A673 (cell line): ENCODE results near the gene USP48. TPM values are rescaled to one million over a fixed set of nuclear protein-coding genes. Genes with fewer than 3 reads are reported as not detected.

ENCODE experiments used
- BruUV-seq: library from RNA; stranded (reverse); fragments of 400-500 nt; replicated peaks from 2 replicates; lab custom pipeline; 2021; lab: Mats Ljungman, UMichigan
- CTCF ChIA-PET: fragments of 300-600 bp; sonication (Branson Sonifier 250); formaldehyde crosslinking; loops from one replicate; lab custom pipeline; 2022; ENCODE audit warnings: antibody characterized with exemption; lab: Charles Lee
- POLR2A ChIA-PET: fragments of 300-600 bp; sonication (Branson Sonifier 250); formaldehyde crosslinking; loops from one replicate; lab custom pipeline; 2022; ENCODE audit warnings: antibody characterized with exemption; ENCODE audit not compliant: low non-redundant PET; lab: Charles Lee
- DNase-seq: peaks from one replicate; pipeline ENCODE4 v3.0.0-alpha.2; 2015; ENCODE audit warnings: low spot score
- H3K27ac ChIP-seq: fragments of 200-600 bp; sonication (generic); 2 replicates; pipeline ENCODE4 v1.5.1; 2016; ENCODE audit warnings: mixed run types, low read depth, mild to moderate bottlenecking, mixed read lengths, antibody characterized with exemption, low read length; ENCODE audit not compliant: poor library complexity, severe bottlenecking
- H3K27me3 ChIP-seq: fragments of 200-600 bp; sonication (generic); replicated peaks from 2 replicates; pipeline ENCODE4 v1.6.1; 2017; ENCODE audit warnings: mixed run types, low read depth, mild to moderate bottlenecking, mixed read lengths, antibody characterized with exemption, low read length; ENCODE audit not compliant: insufficient read depth, poor library complexity
- H3K36me3 ChIP-seq: fragments of 200-600 bp; sonication (generic); 2 replicates; pipeline ENCODE4 v1.6.1; 2016; ENCODE audit warnings: mixed run types, mild to moderate bottlenecking, mixed read lengths, antibody characterized with exemption, low read length; ENCODE audit not compliant: insufficient read depth, poor library complexity, severe bottlenecking
- H3K4me1 ChIP-seq: fragments of 200-600 bp; sonication (generic); 2 replicates; pipeline ENCODE4 v1.6.1; 2017; ENCODE audit warnings: mixed run types, mild to moderate bottlenecking, mixed read lengths, antibody characterized with exemption, low read length; ENCODE audit not compliant: insufficient read depth, poor library complexity, severe bottlenecking
- H3K4me3 ChIP-seq: fragments of 200-600 bp; sonication (generic); 2 replicates; pipeline ENCODE4 v1.5.1; 2016; ENCODE audit warnings: low read depth, mixed run types, mild to moderate bottlenecking, mixed read lengths, low read length; ENCODE audit not compliant: poor library complexity, severe bottlenecking
- H3K9me3 ChIP-seq: fragments of 200-600 bp; sonication (generic); 2 replicates; pipeline ENCODE4 v1.6.1; 2016; ENCODE audit warnings: mixed run types, low read depth, mild to moderate bottlenecking, mixed read lengths, antibody characterized with exemption, low read length; ENCODE audit not compliant: poor library complexity, severe bottlenecking
- EZH2 ChIP-seq: fragments of 200-600 bp; sonication (generic); IDR thresholded peaks from 2 replicates; pipeline ENCODE4 v1.6.1; 2017; ENCODE audit warnings: borderline replicate concordance, low read depth, mild to moderate bottlenecking, mixed read lengths, antibody characterized with exemption, low read length; ENCODE audit not compliant: poor library complexity, severe bottlenecking
- intact Hi-C: fragments of 100-400 bp; cut with micrococcal nuclease; formaldehyde crosslinking; loops from one replicate; pipeline ENCODE4 v1.10.0; 2022; ENCODE audit not compliant: unreplicated experiment
- total RNA-seq: library from RNA; stranded (reverse); gene quantifications from 2 replicates; pipeline ENCODE4 v1.2.3, GENCODE V29; 2021
- TF ChIP-seq, protein P1 (sequence below): fragments of 300-800, 200-600 bp; sonication (generic); conservative IDR thresholded peaks from 2 replicates; pipeline ENCODE4 v1.5.1; 2017; ENCODE audit warnings: low read depth, mild to moderate bottlenecking, antibody characterized with exemption, low read length, moderate library complexity, mixed read lengths

USP48 gene
- total RNA-seq, 1 experiment from 2014 or later = 74.1 TPM

DNA sequence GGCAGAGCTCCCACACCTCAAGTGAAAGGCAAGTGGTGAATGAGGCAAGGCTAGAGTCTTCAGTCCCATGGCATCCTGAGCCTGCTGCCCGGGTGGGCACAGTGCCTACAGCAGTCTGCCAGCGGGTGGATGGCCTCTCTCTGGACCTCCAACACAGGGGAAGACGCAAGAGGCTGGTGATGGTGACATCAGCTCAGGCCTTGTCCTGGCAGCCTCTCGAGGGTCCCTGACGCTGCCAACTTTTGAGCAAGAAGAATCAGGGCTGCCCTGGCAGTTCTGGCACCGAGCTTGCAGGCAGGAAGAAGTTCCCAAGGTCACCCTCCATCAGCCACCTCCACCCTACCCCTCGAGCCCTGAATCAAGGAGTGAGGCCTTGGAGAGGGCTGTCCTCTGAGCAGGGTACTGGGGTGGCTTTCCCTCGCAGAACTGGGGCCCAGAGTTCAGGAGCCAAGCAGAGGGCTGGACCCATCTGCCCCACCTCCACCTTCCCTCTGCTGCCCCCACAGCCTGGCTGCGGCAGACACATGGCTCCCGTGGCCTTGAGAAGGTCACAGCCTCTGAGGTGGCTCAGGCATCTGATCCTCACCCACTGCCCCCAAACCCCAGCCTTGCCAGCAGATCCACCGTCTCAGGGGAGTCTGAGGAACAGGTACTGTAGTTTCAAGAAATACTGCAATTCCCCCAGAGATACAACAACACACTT lies 119.5 kb downstream of the USP48 start:
- CTCF ChIA-PET = interaction anchor here (1.7 kb wide), 1 partner anchor 10 kb away, joined by 3 read pairs; no protein-coding TSS in a partner anchor
- Histone ChIP-seq H3K36me3 (no peaks in the 10 kb centered on the region), H3K4me1 (peaks cover under 1% of the 10 kb centered on the region), H3K4me3 (no peak overlapping the region), H3K27me3 (no peaks in the 10 kb centered on the region), H3K9me3 (no peaks in the 10 kb centered on the region), H3K27ac (no peak overlapping the region)
- intact Hi-C loops = no loop called here
- POLR2A ChIA-PET = no interaction called here
- TF ChIP-seq EZH2 = no peak
- TF ChIP-seq, protein P1, sequence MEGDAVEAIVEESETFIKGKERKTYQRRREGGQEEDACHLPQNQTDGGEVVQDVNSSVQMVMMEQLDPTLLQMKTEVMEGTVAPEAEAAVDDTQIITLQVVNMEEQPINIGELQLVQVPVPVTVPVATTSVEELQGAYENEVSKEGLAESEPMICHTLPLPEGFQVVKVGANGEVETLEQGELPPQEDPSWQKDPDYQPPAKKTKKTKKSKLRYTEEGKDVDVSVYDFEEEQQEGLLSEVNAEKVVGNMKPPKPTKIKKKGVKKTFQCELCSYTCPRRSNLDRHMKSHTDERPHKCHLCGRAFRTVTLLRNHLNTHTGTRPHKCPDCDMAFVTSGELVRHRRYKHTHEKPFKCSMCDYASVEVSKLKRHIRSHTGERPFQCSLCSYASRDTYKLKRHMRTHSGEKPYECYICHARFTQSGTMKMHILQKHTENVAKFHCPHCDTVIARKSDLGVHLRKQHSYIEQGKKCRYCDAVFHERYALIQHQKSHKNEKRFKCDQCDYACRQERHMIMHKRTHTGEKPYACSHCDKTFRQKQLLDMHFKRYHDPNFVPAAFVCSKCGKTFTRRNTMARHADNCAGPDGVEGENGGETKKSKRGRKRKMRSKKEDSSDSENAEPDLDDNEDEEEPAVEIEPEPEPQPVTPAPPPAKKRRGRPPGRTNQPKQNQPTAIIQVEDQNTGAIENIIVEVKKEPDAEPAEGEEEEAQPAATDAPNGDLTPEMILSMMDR = no peak
- BruUV-seq = no TSS peak
- no peak for DNase-seq

DNA sequence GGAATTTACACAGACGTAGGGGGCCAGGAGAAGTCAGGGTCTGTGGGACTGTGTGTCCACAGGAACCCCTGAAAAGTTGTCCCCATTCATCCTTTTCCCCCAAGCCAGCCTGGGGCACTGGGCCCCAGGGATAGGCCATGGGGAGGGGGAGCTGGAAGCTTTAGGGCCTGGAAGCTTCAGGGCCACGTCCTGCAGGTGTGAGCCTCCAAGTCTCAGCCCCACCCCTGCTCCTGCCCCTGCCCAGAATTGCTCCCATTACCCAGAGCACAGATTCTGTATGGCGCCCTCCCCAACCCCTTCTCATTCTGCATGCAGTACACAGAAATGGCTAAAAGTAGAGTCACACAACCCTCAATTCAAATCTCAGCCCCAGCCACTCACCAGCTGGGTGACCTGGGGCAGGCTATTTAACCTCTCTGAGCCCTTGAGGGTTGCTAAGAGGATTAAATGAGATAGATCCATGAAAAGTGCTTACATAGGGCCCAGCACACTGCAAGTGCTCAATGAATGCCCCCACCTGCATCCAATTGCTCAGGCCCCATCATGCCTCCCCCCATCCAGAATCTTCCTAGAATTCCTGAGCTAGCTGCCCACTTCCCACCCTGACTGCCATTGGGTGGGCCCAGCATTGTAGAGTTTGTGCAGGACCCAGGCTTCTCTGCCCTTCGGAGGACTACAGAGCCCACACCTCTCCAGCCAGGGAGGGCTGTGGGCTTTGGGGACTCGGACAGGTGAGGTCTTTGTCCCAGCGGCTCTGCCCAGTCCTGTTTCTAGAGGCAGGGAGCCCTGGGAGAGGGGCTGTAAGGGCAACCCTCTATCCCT lies 120.3 kb downstream of the USP48 start:
- intact Hi-C loops = no loop called here
- CTCF ChIA-PET = interaction anchor here (1.7 kb wide), 1 partner anchor 9 kb away, joined by 3 read pairs; no protein-coding TSS in a partner anchor
- Histone ChIP-seq H3K27ac (no peak overlapping the region), H3K4me1 (no peaks in the 10 kb centered on the region), H3K36me3 (no peaks in the 10 kb centered on the region), H3K27me3 (no peaks in the 10 kb centered on the region), H3K9me3 (no peaks in the 10 kb centered on the region), H3K4me3 (no peak overlapping the region)
- TF ChIP-seq, protein P1 = no peak
- TF ChIP-seq EZH2 = no peak
- DNase-seq = no peak
- no TSS peak for BruUV-seq
- POLR2A ChIA-PET = no interaction called here

DNA sequence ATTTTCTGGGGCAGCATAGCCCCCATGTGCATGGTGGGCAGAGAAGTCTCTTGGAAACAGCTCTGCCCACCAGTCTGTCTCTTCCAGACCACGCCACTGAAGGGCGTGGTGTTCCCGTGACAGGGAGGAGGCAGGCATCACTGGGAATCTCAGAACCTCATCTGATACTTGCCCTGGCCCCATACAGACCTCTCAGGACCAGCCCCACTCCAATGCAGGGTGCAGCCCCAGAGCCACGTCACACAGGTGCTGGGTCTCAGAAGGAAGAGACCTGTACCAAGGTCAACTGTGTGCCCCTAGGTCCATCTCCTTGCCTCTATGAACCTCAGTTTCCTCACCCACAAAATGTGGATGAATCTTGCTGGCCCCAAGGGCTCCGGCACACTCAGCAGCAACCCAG lies 121.1 kb downstream of the USP48 start:
- intact Hi-C loops = no loop called here
- TF ChIP-seq, protein P1 = no peak
- TF ChIP-seq EZH2 = no peak
- no peak overlapping the region for H3K27ac ChIP-seq
- DNase-seq = no peak
- H3K27me3 ChIP-seq = no peaks in the 10 kb centered on the region
- ChIA-PET CTCF (interaction anchor here (0.6 kb wide), 1 partner anchor 1308 kb away, joined by 5 read pairs; no protein-coding TSS in a partner anchor), POLR2A (no interaction called here)
- H3K4me1 ChIP-seq = no peaks in the 10 kb centered on the region
- H3K4me3 ChIP-seq = no peak overlapping the region
- BruUV-seq = no TSS peak
- H3K9me3 ChIP-seq = no peaks in the 10 kb centered on the region
- H3K36me3 ChIP-seq = no peaks in the 10 kb centered on the region
